IMR-90 (cell line): ENCODE data around the gene TRPM4.

ENCODE experiments used
- CEBPB ChIP-seq: IDR thresholded peaks from 2 replicates; pipeline ENCODE4 v1.6.1; 2012; ENCODE audit warnings: low read depth, low read length, improper control_type of control experiment
- FOS ChIP-seq: fragments of 150-350 bp; IDR thresholded peaks from 2 replicates; pipeline ENCODE4 v1.6.1; 2016; ENCODE audit warnings: low read depth, low read length
- MAZ ChIP-seq: IDR thresholded peaks from 2 replicates; pipeline ENCODE4 v1.6.1; 2012; ENCODE audit warnings: low read depth, mild to moderate bottlenecking, low read length, improper control_type of control experiment, moderate library complexity, borderline replicate concordance
- MXI1 ChIP-seq: IDR thresholded peaks from 2 replicates; pipeline ENCODE4 v1.6.1; 2012; ENCODE audit warnings: low read depth, mild to moderate bottlenecking, low read length, moderate library complexity, borderline replicate concordance
- NFE2L2 ChIP-seq: fragments of 150-350 bp; IDR thresholded peaks from 2 replicates; pipeline ENCODE4 v1.6.1; 2016; ENCODE audit warnings: low read depth, mild to moderate bottlenecking, low read length
- POLR2A ChIP-seq: IDR thresholded peaks from 2 replicates; pipeline ENCODE4 v1.6.1; 2012; ENCODE audit warnings: mild to moderate bottlenecking, low read depth, low read length
- RAD21 ChIP-seq: IDR thresholded peaks from 2 replicates; pipeline ENCODE4 v1.6.1; 2012; ENCODE audit warnings: low read length, improper control_type of control experiment
- RCOR1 ChIP-seq: IDR thresholded peaks from 2 replicates; pipeline ENCODE4 v1.6.1; 2012; ENCODE audit warnings: mild to moderate bottlenecking, low read length, improper control_type of control experiment; ENCODE audit not compliant: insufficient replicate concordance
- RFX5 ChIP-seq: IDR thresholded peaks from 2 replicates; pipeline ENCODE4 v1.8.0; 2012; ENCODE audit warnings: low read depth, mild to moderate bottlenecking, low read length, moderate library complexity
- SMC3 ChIP-seq: fragments of 150-350 bp; IDR thresholded peaks from 2 replicates; pipeline ENCODE4 v1.6.1; 2016; ENCODE audit warnings: low read depth, mild to moderate bottlenecking, antibody characterized with exemption, low read length, moderate library complexity
- TF ChIP-seq, protein P1 (sequence below): conservative IDR thresholded peaks from 2 replicates; pipeline ENCODE4 v1.5.1; 2012; ENCODE audit warnings: mild to moderate bottlenecking, low read depth, low read length, improper control_type of control experiment
- TF ChIP-seq, protein P2 (sequence below): fragments of 150-350 bp; IDR thresholded peaks from 2 replicates; pipeline ENCODE4 v1.6.1; 2017; ENCODE audit warnings: mild to moderate bottlenecking, antibody characterized with exemption, low read length, low read depth
- TF ChIP-seq, protein P3 (sequence below): fragments of 150-350 bp; IDR thresholded peaks from 2 replicates; pipeline ENCODE4 v1.6.1; 2016; ENCODE audit warnings: low read depth, mild to moderate bottlenecking, low read length, moderate library complexity, borderline replicate concordance

DNA sequence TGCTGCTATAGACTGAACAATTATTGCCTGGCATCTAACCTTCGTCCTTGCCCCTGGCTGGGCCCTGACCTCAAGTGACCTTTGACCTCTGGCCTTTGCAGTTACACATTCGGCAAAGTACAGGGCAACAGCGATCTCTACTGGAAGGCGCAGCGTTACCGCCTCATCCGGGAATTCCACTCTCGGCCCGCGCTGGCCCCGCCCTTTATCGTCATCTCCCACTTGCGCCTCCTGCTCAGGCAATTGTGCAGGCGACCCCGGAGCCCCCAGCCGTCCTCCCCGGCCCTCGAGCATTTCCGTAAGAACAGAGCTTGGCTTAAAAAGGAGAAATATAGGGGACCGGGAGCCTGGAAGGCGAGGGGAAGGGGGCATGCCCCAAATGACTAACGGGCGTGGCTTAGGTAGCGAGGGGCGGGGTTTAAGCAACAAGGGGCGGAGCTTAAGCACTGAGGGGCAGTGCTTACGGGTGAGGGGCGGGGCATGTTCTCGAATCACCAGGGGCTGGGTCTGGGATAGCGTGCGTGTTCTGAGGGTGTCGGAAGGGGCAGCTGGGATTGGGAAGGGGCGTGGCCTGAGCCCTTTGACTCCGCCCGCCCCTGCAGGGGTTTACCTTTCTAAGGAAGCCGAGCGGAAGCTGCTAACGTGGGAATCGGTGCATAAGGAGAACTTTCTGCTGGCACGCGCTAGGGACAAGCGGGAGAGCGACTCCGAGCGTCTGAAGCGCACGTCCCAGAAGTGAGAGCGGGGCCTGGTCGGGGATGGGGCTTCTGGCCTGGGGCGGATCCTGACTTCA, 52.7 kb downstream of the TRPM4 start:
- TF ChIP-seq, protein P1, sequence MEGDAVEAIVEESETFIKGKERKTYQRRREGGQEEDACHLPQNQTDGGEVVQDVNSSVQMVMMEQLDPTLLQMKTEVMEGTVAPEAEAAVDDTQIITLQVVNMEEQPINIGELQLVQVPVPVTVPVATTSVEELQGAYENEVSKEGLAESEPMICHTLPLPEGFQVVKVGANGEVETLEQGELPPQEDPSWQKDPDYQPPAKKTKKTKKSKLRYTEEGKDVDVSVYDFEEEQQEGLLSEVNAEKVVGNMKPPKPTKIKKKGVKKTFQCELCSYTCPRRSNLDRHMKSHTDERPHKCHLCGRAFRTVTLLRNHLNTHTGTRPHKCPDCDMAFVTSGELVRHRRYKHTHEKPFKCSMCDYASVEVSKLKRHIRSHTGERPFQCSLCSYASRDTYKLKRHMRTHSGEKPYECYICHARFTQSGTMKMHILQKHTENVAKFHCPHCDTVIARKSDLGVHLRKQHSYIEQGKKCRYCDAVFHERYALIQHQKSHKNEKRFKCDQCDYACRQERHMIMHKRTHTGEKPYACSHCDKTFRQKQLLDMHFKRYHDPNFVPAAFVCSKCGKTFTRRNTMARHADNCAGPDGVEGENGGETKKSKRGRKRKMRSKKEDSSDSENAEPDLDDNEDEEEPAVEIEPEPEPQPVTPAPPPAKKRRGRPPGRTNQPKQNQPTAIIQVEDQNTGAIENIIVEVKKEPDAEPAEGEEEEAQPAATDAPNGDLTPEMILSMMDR = no peak
- no peak for TF ChIP-seq POLR2A
- TF ChIP-seq RAD21 = no peak
- TF ChIP-seq MAZ = no peak
- no peak for TF ChIP-seq SMC3
- TF ChIP-seq, protein P2, sequence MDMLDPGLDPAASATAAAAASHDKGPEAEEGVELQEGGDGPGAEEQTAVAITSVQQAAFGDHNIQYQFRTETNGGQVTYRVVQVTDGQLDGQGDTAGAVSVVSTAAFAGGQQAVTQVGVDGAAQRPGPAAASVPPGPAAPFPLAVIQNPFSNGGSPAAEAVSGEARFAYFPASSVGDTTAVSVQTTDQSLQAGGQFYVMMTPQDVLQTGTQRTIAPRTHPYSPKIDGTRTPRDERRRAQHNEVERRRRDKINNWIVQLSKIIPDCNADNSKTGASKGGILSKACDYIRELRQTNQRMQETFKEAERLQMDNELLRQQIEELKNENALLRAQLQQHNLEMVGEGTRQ = no peak
- no peak for TF ChIP-seq RCOR1
- TF ChIP-seq NFE2L2 = no peak
- no peak for TF ChIP-seq CEBPB
- no peak for TF ChIP-seq RFX5
- TF ChIP-seq FOS = no peak
- TF ChIP-seq MXI1 = no peak
- TF ChIP-seq, protein P3, sequence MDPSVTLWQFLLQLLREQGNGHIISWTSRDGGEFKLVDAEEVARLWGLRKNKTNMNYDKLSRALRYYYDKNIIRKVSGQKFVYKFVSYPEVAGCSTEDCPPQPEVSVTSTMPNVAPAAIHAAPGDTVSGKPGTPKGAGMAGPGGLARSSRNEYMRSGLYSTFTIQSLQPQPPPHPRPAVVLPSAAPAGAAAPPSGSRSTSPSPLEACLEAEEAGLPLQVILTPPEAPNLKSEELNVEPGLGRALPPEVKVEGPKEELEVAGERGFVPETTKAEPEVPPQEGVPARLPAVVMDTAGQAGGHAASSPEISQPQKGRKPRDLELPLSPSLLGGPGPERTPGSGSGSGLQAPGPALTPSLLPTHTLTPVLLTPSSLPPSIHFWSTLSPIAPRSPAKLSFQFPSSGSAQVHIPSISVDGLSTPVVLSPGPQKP = no peak
